K562 (cell line): ENCODE measurements around the gene AMELY.

Experiments
- CREB1 ChIP-seq, 2 experiments: sonication (generic) in 1 of 2; formaldehyde crosslinking in 1 of 2; IDR thresholded peaks; 2 replicates each; pipeline versions ENCODE4 v1.6.1 to v1.8.0; 2012 to 2022; ENCODE audit warnings: inconsistent platforms in 1 of 2, mild to moderate bottlenecking in 1 of 2, missing genetic modification reagents in 1 of 2, moderate library complexity in 1 of 2
- GABPA ChIP-seq: fragments of 200-800 bp; sonication (Bioruptor generic); conservative IDR thresholded peaks from 2 replicates; pipeline ENCODE4 v1.6.1; 2016; ENCODE audit warnings: low read depth, missing genetic modification characterization, missing compliant biosample characterization
- RBM14 ChIP-seq: fragments of 200-400 bp; formaldehyde crosslinking; IDR thresholded peaks from 2 replicates; pipeline ENCODE4 v1.6.1; 2018; ENCODE audit warnings: low read depth, mild to moderate bottlenecking, low read length, moderate library complexity, borderline replicate concordance; ENCODE audit not compliant: insufficient read depth
- SPI1 ChIP-seq: IDR thresholded peaks from 2 replicates; pipeline ENCODE4 v1.6.1; 2011; ENCODE audit warnings: low read depth, low read length, control low read depth, borderline replicate concordance
- TEAD4 ChIP-seq, 2 experiments: sonication (generic) in 1 of 2; formaldehyde crosslinking in 1 of 2; IDR thresholded peaks; 2 replicates each; pipeline versions ENCODE4 v1.6.1 to v1.8.0; 2012 to 2022; ENCODE audit warnings: borderline replicate concordance in 1 of 2, inconsistent platforms in 1 of 2, low read length in 1 of 2, mild to moderate bottlenecking in 1 of 2, missing genetic modification reagents in 1 of 2
- TFAM ChIP-seq: fragments of 250-450 bp; sonication (Bioruptor Pico); conservative IDR thresholded peaks from 2 replicates; pipeline ENCODE4 v1.5.0; 2021; ENCODE audit warnings: mild to moderate bottlenecking, moderate library complexity
- YY1 ChIP-seq, 3 experiments: IDR thresholded peaks; 2 replicates each; pipeline ENCODE4 v1.6.1; 2011; ENCODE audit warnings: low read length in 2 of 3, mild to moderate bottlenecking in 2 of 3, moderate library complexity in 2 of 3, borderline replicate concordance in 1 of 3, control low read depth in 1 of 3, low read depth in 1 of 3; ENCODE audit not compliant: insufficient read depth in 3 of 3, insufficient replicate concordance in 2 of 3, control insufficient read depth in 1 of 3, insufficient read length in 1 of 3; ENCODE audit errors: extremely low read depth in 1 of 3
- ZNF224 ChIP-seq: sonication (generic); formaldehyde crosslinking; IDR thresholded peaks from 2 replicates; pipeline ENCODE4 v1.8.0; 2022; ENCODE audit warnings: mild to moderate bottlenecking, missing genetic modification reagents
- ZNF780A ChIP-seq: fragments of 250-450 bp; sonication (Bioruptor Pico); IDR thresholded peaks from 2 replicates; pipeline ENCODE4 v1.5.0; 2021; ENCODE audit warnings: mild to moderate bottlenecking
- TF ChIP-seq, protein P1 (sequence below), 2 experiments: fragments of 450-650 bp; formaldehyde crosslinking in 1 of 2; IDR thresholded peaks; 2 replicates each; pipeline versions ENCODE4 v1.4.0 to v1.6.1; 2014 to 2020; ENCODE audit warnings: mild to moderate bottlenecking in 2 of 2, borderline replicate concordance in 1 of 2, low read depth in 1 of 2
- TF ChIP-seq, protein P2 (sequence below): sonication (generic); formaldehyde crosslinking; IDR thresholded peaks from 2 replicates; pipeline ENCODE4 v1.5.0; 2020; ENCODE audit warnings: missing genetic modification reagents
- TF ChIP-seq, protein P3 (sequence below), 3 experiments: IDR thresholded peaks in 2 of 3; conservative IDR thresholded peaks in 1 of 3; 2 replicates each; pipeline ENCODE4 v1.5.1; 2011 to 2012; ENCODE audit warnings: low read length in 3 of 3, mild to moderate bottlenecking in 3 of 3, control low read depth in 2 of 3, improper control_type of control experiment in 1 of 3, inconsistent platforms in 1 of 3, low read depth in 1 of 3, mixed read lengths in 1 of 3, moderate library complexity in 1 of 3; ENCODE audit not compliant: insufficient read depth in 2 of 3
- TF ChIP-seq, protein P4 (sequence below), 3 experiments: fragments of 200-800 bp in 1 of 3; fragments of 250-450 bp in 1 of 3; fragments of 450-650 bp in 1 of 3; sonication (Bioruptor Pico) in 1 of 3; sonication (Bioruptor generic) in 1 of 3; formaldehyde crosslinking in 1 of 3; IDR thresholded peaks; 2 replicates each; pipeline versions ENCODE4 v1.6.1 to v1.8.0; 2016 to 2022; ENCODE audit warnings: mild to moderate bottlenecking in 2 of 3, missing genetic modification characterization in 2 of 3, missing compliant biosample characterization in 1 of 3, moderate library complexity in 1 of 3

DNA sequence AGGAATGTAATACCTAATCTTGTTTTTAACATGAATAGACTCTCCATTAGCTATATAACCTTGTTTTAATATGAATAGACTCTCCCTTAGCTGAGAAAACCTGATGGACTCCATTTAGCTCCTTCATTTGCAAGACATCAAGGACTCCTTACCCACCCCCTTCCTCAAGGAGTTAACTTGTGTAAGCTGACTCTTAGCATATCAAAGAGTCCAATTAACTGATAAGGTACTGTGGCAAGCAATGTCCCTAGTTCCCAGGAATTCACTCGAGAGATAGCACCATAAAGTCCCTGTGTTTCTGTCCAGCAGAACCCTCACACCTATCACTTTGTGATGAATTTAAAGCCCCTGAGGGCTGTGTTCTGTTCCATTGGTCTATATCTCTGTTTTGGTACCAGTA lies 16.3 kb downstream of the AMELY start:
- TF ChIP-seq SPI1 (no peak), RBM14 (no peak), GABPA (tag) (no peak), YY1 (IDR thresholded peaks at IDR 0.05; ENCODE audit: borderline replicate concordance in 1 of 3, control insufficient read depth in 1 of 3, extremely low read depth in 1 of 3, insufficient read depth in 3 of 3, insufficient read length in 1 of 3, insufficient replicate concordance in 2 of 3, low read depth in 1 of 3, low read length in 2 of 3) (no peak), ZNF224 (CRISPR knock-in tag) (no peak), TEAD4 (IDR thresholded peaks at IDR 0.05; ENCODE audit: low read length) (no peak), TEAD4 (CRISPR knock-in tag; IDR thresholded peaks at IDR 0.05; ENCODE audit: borderline replicate concordance) (no peak), ZNF780A (no peak), TFAM (CRISPR knock-in tag) (no peak), CREB1 (IDR thresholded peaks at IDR 0.05) (no peak), CREB1 (CRISPR knock-in tag; IDR thresholded peaks at IDR 0.05) (no peak)
- TF ChIP-seq, protein P1, sequence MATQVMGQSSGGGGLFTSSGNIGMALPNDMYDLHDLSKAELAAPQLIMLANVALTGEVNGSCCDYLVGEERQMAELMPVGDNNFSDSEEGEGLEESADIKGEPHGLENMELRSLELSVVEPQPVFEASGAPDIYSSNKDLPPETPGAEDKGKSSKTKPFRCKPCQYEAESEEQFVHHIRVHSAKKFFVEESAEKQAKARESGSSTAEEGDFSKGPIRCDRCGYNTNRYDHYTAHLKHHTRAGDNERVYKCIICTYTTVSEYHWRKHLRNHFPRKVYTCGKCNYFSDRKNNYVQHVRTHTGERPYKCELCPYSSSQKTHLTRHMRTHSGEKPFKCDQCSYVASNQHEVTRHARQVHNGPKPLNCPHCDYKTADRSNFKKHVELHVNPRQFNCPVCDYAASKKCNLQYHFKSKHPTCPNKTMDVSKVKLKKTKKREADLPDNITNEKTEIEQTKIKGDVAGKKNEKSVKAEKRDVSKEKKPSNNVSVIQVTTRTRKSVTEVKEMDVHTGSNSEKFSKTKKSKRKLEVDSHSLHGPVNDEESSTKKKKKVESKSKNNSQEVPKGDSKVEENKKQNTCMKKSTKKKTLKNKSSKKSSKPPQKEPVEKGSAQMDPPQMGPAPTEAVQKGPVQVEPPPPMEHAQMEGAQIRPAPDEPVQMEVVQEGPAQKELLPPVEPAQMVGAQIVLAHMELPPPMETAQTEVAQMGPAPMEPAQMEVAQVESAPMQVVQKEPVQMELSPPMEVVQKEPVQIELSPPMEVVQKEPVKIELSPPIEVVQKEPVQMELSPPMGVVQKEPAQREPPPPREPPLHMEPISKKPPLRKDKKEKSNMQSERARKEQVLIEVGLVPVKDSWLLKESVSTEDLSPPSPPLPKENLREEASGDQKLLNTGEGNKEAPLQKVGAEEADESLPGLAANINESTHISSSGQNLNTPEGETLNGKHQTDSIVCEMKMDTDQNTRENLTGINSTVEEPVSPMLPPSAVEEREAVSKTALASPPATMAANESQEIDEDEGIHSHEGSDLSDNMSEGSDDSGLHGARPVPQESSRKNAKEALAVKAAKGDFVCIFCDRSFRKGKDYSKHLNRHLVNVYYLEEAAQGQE (IDR thresholded peaks at IDR 0.05; ENCODE audit: borderline replicate concordance): no peak
- TF ChIP-seq, protein P1 (CRISPR knock-in tag; IDR thresholded peaks at IDR 0.05; ENCODE audit: low read depth): no peak
- TF ChIP-seq, protein P2, sequence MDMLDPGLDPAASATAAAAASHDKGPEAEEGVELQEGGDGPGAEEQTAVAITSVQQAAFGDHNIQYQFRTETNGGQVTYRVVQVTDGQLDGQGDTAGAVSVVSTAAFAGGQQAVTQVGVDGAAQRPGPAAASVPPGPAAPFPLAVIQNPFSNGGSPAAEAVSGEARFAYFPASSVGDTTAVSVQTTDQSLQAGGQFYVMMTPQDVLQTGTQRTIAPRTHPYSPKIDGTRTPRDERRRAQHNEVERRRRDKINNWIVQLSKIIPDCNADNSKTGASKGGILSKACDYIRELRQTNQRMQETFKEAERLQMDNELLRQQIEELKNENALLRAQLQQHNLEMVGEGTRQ (CRISPR knock-in tag): no peak
- TF ChIP-seq, protein P3, sequence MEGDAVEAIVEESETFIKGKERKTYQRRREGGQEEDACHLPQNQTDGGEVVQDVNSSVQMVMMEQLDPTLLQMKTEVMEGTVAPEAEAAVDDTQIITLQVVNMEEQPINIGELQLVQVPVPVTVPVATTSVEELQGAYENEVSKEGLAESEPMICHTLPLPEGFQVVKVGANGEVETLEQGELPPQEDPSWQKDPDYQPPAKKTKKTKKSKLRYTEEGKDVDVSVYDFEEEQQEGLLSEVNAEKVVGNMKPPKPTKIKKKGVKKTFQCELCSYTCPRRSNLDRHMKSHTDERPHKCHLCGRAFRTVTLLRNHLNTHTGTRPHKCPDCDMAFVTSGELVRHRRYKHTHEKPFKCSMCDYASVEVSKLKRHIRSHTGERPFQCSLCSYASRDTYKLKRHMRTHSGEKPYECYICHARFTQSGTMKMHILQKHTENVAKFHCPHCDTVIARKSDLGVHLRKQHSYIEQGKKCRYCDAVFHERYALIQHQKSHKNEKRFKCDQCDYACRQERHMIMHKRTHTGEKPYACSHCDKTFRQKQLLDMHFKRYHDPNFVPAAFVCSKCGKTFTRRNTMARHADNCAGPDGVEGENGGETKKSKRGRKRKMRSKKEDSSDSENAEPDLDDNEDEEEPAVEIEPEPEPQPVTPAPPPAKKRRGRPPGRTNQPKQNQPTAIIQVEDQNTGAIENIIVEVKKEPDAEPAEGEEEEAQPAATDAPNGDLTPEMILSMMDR (IDR thresholded peaks at IDR 0.05 in 2 of 3, conservative IDR thresholded peaks at IDR 0.05 in 1 of 3; ENCODE audit: insufficient read depth in 2 of 3, low read depth in 1 of 3, low read length in 3 of 3): no peak
- TF ChIP-seq, protein P4, sequence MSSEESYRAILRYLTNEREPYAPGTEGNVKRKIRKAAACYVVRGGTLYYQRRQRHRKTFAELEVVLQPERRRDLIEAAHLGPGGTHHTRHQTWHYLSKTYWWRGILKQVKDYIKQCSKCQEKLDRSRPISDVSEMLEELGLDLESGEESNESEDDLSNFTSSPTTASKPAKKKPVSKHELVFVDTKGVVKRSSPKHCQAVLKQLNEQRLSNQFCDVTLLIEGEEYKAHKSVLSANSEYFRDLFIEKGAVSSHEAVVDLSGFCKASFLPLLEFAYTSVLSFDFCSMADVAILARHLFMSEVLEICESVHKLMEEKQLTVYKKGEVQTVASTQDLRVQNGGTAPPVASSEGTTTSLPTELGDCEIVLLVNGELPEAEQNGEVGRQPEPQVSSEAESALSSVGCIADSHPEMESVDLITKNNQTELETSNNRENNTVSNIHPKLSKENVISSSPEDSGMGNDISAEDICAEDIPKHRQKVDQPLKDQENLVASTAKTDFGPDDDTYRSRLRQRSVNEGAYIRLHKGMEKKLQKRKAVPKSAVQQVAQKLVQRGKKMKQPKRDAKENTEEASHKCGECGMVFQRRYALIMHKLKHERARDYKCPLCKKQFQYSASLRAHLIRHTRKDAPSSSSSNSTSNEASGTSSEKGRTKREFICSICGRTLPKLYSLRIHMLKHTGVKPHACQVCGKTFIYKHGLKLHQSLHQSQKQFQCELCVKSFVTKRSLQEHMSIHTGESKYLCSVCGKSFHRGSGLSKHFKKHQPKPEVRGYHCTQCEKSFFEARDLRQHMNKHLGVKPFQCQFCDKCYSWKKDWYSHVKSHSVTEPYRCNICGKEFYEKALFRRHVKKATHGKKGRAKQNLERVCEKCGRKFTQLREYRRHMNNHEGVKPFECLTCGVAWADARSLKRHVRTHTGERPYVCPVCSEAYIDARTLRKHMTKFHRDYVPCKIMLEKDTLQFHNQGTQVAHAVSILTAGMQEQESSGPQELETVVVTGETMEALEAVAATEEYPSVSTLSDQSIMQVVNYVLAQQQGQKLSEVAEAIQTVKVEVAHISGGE (CRISPR knock-in tag; IDR thresholded peaks at IDR 0.05): no peak
